Stimulated activated memory B cell treated with anti-CD40 and anti-IgM and Interleukin-4, amounts not matched to agents 10 μg/mL and 1 μg/mL and 100 μg/mL, for 72 hours (primary cell): ENCODE data around the gene CDHR2.

ENCODE experiments used
- ATAC-seq: fragments of 150-1000 bp; cut with Tn5 transposase; 2 replicates; pipeline ENCODE4 v1.10.0; 2021
- H3K27ac Mint-ChIP-seq: one replicate; pipeline ENCODE4 v1.8.0; 2022; ENCODE audit warnings: mild to moderate bottlenecking, mixed read lengths
- H3K27me3 Mint-ChIP-seq: one replicate; pipeline ENCODE4 v1.8.0; 2022; ENCODE audit warnings: mixed read lengths
- H3K36me3 Mint-ChIP-seq: one replicate; pipeline ENCODE4 v1.8.0; 2022; ENCODE audit warnings: mixed read lengths
- H3K4me1 Mint-ChIP-seq: one replicate; pipeline ENCODE4 v1.8.0; 2022; ENCODE audit warnings: mixed read lengths
- H3K4me3 Mint-ChIP-seq: one replicate; pipeline ENCODE4 v1.8.0; 2022; ENCODE audit warnings: mild to moderate bottlenecking, moderate library complexity, mixed read lengths
- H3K9me3 Mint-ChIP-seq: one replicate; pipeline ENCODE4 v1.8.0; 2022; ENCODE audit warnings: mixed read lengths

CDHR2 gene

DNA sequence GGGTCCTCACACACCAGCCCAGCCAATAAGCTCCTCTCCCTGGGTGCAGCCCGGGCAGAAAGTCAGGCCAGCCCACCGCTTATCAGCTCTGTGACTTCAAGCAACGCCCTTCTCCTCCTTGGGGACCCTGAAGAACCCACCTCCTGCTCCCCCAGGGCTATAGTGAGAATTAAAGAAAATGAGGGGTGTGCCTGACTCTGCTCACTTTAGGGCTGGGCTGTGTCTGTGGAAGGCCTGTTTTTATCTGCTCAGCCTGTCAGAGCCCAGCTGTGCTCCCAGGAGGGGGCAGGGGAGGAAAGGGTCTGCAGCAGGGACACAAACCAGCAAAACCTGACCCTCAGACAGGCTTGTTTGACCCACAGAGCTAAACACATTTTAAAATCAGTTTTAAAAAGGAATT, 56.9 kb downstream of the CDHR2 start:
- Mint-ChIP-seq H3K4me3 (no peak overlapping the region), H3K27me3 (no peaks in the 10 kb centered on the region), H3K36me3 (no peaks in the 10 kb centered on the region), H3K9me3 (no peaks in the 10 kb centered on the region), H3K27ac (no peak overlapping the region), H3K4me1 (peaks cover 11% of the 10 kb centered on the region)
- no peak for ATAC-seq

GRCh38 chr5:176606875-176607274, 57.7 kb downstream of the CDHR2 start:
- H3K27me3 Mint-ChIP-seq, result peaks cover 7% of the 10 kb centered on the region
- no peaks in the 10 kb centered on the region for H3K9me3 Mint-ChIP-seq
- no peak for ATAC-seq

GRCh38 chr5:176608142-176608705, 59.1 kb downstream of the CDHR2 start:
- H3K36me3 Mint-ChIP-seq, result no peaks in the 10 kb centered on the region
- H3K27ac Mint-ChIP-seq, result no peak overlapping the region
- H3K27me3 Mint-ChIP-seq, result peaks cover 16% of the 10 kb centered on the region
- H3K4me1 Mint-ChIP-seq, result peaks cover 11% of the 10 kb centered on the region
- peak overlapping the region; percentile 92 for H3K4me3 Mint-ChIP-seq
- no peaks in the 10 kb centered on the region for H3K9me3 Mint-ChIP-seq
- ATAC-seq, result no peak

More at GRCh38 chr5:176606875-176607274, 57.7 kb downstream of the CDHR2 start:
- Mint-ChIP-seq H3K27ac (no peak overlapping the region), H3K4me1 (peaks cover 11% of the 10 kb centered on the region), H3K36me3 (no peaks in the 10 kb centered on the region), H3K4me3 (no peak overlapping the region)

- peak overlapping the region; percentile 92 for H3K4me3 Mint-ChIP-seq
- peak; percentile 53 for ATAC-seq
- peaks cover 24% of the 10 kb centered on the region for H3K27me3 Mint-ChIP-seq
- H3K27ac Mint-ChIP-seq, result peak overlapping the region; percentile 47
- peaks cover 11% of the 10 kb centered on the region for H3K4me1 Mint-ChIP-seq
- H3K9me3 Mint-ChIP-seq, result no peaks in the 10 kb centered on the region
- no peaks in the 10 kb centered on the region for H3K36me3 Mint-ChIP-seq
Measured at GRCh38 chr5:176608937-176609723, 60.0 kb downstream of the CDHR2 start.

DNA sequence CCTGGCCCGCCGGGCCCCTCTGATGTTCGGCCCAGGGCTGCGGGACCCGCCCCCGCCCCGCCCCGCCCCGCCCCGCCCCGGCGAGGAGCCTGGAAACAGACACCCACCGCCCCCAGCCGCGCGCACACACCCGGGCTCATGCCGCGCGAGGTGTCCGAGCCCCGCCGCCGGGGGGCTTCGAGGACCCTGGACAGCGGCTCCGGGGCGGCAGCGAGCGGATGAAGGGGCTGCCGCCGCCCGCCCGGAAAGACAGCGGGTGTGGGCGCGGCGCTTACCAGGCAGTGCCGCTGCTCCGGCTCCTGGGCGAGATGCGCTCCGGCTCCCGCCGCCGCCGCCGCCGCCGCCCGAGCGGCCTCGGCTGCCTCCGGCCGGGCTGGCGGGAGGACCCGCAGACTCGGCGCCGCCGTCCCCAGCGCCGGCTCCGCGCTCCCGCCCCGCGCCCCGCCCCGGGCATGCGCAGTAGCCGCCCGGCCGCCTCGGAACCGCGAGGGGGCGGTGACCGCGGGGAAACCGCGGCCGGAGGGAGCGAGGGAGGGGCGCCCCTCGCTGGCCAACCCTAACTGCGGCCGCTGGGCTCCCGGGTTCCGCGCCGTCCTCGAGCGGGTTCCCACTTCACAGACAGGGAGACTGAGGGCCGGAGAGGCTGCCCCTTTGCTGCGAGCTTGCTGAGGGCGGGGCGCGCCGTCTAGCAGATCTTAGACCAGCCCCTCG, 60.7 kb downstream of the CDHR2 start, which contains the start of gene GPRIN1:
Gene GPRIN1, minus strand, starts transcription at position 433 of the 711 bp plus-strand sequence. CDS start 10,322 bp downstream, outside the sequence.
- ATAC-seq, result peak; percentile 84
- peak within 1 kb of the TSS; percentile 92 for H3K4me3 Mint-ChIP-seq
- no peaks in the 10 kb centered on the region for H3K36me3 Mint-ChIP-seq
- H3K9me3 Mint-ChIP-seq, result no peaks in the 10 kb centered on the region
- peaks cover 11% of the 10 kb centered on the region for H3K4me1 Mint-ChIP-seq
- H3K27ac Mint-ChIP-seq, result peak within 1 kb of the TSS; percentile 47
- H3K27me3 Mint-ChIP-seq, result peaks cover 27% of the 10 kb centered on the region

GRCh38 chr5:176610435-176610773, 61.3 kb downstream of the CDHR2 start:
- no peak overlapping the region for H3K27ac Mint-ChIP-seq
- no peaks in the 10 kb centered on the region for H3K9me3 Mint-ChIP-seq
- H3K4me3 Mint-ChIP-seq, result peak overlapping the region; percentile 69
- no peaks in the 10 kb centered on the region for H3K36me3 Mint-ChIP-seq
- H3K27me3 Mint-ChIP-seq, result peaks cover 32% of the 10 kb centered on the region
- no peak for ATAC-seq
- peaks cover 11% of the 10 kb centered on the region for H3K4me1 Mint-ChIP-seq

GRCh38 chr5:176611435-176611834, 62.3 kb downstream of the CDHR2 start:
- Mint-ChIP-seq H3K27ac (no peak overlapping the region), H3K4me3 (no peak overlapping the region), H3K4me1 (peaks cover 11% of the 10 kb centered on the region), H3K27me3 (peaks cover 42% of the 10 kb centered on the region), H3K36me3 (no peaks in the 10 kb centered on the region), H3K9me3 (no peaks in the 10 kb centered on the region)
- ATAC-seq, result no peak

GRCh38 chr5:176612008-176612407, 62.9 kb downstream of the CDHR2 start:
- H3K36me3 Mint-ChIP-seq, result no peaks in the 10 kb centered on the region
- ATAC-seq, result no peak
- H3K9me3 Mint-ChIP-seq, result no peaks in the 10 kb centered on the region
- peaks cover 11% of the 10 kb centered on the region for H3K4me1 Mint-ChIP-seq
- no peak overlapping the region for H3K27ac Mint-ChIP-seq
- H3K4me3 Mint-ChIP-seq, result no peak overlapping the region
- H3K27me3 Mint-ChIP-seq, result peaks cover 48% of the 10 kb centered on the region

GRCh38 chr5:176612855-176613254, 63.7 kb downstream of the CDHR2 start:
- ATAC-seq, result no peak
- no peaks in the 10 kb centered on the region for H3K36me3 Mint-ChIP-seq
- H3K27me3 Mint-ChIP-seq, result peaks cover 56% of the 10 kb centered on the region
- H3K9me3 Mint-ChIP-seq, result no peaks in the 10 kb centered on the region
- H3K4me3 Mint-ChIP-seq, result no peak overlapping the region
- no peak overlapping the region for H3K27ac Mint-ChIP-seq
- peaks cover 11% of the 10 kb centered on the region for H3K4me1 Mint-ChIP-seq

DNA sequence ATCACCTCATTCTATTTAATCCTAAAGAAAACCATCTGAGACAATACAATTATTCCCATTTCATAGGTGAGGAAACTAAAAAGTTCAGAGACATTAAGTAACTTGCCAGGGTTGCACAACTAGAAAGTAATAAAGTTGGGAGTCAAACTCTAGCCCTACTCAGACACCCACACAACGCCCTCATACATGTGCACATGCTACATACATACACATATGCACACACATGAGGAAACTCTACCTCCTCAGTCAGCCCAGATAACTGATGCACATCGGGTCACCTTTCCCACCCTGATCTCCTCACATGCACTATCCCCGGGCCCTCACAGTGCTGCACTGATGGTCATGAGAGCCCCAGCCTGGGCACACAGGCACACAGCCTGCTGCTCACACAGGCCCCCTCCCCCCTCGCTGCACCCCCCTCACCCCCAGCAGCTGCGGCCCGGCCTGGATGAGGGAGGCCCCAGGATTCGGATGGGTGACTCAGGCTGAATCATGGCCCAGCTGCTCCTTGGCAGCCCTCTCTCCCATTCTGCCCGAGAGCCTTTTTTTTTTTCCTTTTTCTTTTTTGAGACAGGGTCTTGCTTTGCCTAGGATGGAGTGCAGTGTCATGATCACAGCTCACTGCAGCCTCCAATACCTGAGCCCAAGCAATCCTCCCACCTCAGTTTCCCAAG, 65.8 kb downstream of the CDHR2 start:
- no peaks in the 10 kb centered on the region for H3K9me3 Mint-ChIP-seq
- H3K4me3 Mint-ChIP-seq, result no peak overlapping the region
- H3K27me3 Mint-ChIP-seq, result peaks cover 77% of the 10 kb centered on the region
- no peak for ATAC-seq
- H3K4me1 Mint-ChIP-seq, result peaks cover 5% of the 10 kb centered on the region
- no peak overlapping the region for H3K27ac Mint-ChIP-seq
- no peaks in the 10 kb centered on the region for H3K36me3 Mint-ChIP-seq

DNA sequence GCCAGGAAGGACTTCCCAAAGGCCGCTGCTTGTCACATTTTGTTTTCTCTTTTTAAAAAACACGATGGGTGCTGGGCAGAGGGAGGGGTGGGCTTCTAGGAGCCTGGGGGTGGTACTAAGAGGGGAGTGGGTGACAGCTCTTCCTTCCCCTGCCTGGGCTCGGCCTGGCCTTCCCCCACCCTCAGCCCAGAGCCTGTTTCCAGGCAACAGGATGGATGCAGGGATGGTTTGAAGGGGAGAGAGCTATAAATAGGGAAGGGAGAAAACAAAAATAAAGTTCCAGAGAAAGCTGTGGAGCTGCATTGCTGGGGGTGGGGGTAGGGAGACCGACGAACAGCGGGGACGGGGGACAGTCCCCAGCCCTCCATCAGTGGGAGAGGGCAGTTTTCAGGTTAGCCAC, 67.4 kb downstream of the CDHR2 start:
- Mint-ChIP-seq H3K4me3 (no peak overlapping the region), H3K27ac (no peak overlapping the region), H3K27me3 (peaks cover 90% of the 10 kb centered on the region), H3K9me3 (no peaks in the 10 kb centered on the region), H3K36me3 (no peaks in the 10 kb centered on the region), H3K4me1 (peaks cover 14% of the 10 kb centered on the region)
- no peak for ATAC-seq

- Mint-ChIP-seq H3K36me3 (no peaks in the 10 kb centered on the region), H3K4me3 (peak overlapping the region; percentile 5), H3K4me1 (peaks cover 14% of the 10 kb centered on the region), H3K27me3 (peaks cover 82% of the 10 kb centered on the region), H3K27ac (no peak overlapping the region), H3K9me3 (no peaks in the 10 kb centered on the region)
- no peak for ATAC-seq
Measured at GRCh38 chr5:176618783-176619182, 69.6 kb downstream of the CDHR2 start.

DNA sequence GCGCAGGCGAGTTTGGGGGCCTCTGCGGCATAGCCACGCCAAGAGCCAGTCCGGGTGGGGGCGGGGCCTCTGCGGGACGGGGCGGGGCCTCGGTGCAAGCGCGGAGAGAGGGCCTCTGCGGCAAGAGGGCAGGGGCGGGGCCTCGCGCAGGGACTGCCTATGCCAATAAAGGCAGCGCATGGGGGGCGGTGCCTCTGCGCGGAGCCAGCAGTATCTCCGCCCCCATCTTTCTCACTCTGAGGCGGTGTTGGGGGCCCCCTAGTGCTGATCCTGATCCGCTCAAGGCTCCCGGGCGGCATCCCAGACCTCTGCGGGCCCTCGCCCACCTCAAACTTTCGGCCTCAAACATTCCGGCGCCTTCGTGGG, 70.0 kb downstream of the CDHR2 start:
- H3K4me3 Mint-ChIP-seq, result peak overlapping the region; percentile 5
- H3K27me3 Mint-ChIP-seq, result peaks cover 78% of the 10 kb centered on the region
- H3K36me3 Mint-ChIP-seq, result no peaks in the 10 kb centered on the region
- H3K9me3 Mint-ChIP-seq, result no peaks in the 10 kb centered on the region
- peak; percentile 74 for ATAC-seq
- peaks cover 14% of the 10 kb centered on the region for H3K4me1 Mint-ChIP-seq
- no peak overlapping the region for H3K27ac Mint-ChIP-seq

DNA sequence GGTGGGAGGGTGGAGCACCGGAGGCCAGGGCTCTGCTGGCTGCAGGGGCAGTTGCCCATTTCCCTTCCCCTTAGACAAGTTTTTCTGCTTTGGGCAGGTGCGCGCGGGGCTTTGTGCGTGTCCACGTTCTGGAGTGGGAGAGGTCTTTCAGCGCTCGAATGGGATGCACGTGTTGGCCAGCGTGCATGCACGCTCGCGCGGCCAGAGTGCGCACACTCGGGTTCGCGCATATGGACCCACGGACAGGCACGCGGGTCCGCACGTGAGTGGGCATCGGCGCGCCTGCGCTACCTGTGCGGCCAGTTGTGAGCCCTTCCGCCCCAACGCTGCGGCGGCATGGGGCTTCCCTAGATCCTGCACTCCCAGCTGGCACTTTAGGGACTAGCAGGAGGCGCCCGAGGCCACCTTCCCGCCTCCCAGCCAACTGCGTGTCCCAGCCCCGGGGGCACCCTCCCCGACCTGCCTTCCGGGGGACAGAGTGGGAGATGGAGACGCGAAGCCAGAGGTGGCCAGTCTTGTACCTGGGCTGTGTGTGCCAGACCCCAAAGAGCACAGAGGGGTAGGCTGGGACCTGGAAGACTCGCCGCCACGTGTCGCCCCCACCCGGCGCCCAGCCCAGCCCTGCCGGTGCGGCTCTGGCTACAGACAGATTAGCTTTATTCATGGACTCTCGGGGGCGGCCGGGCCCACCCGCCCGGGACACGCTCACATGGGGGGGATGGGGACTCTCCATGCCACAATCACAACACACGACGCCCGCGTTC, 70.6 kb downstream of the CDHR2 start:
- ATAC-seq, result no peak
- Mint-ChIP-seq H3K4me1 (peaks cover 14% of the 10 kb centered on the region), H3K27me3 (peaks cover 77% of the 10 kb centered on the region), H3K9me3 (no peaks in the 10 kb centered on the region), H3K36me3 (no peaks in the 10 kb centered on the region), H3K4me3 (peak overlapping the region; percentile 61), H3K27ac (no peak overlapping the region)
